Small intestine (tissue), 7 donors: ENCODE results near the gene C16orf95. TPM values are rescaled to one million over a fixed set of nuclear protein-coding genes. Genes with fewer than 3 reads are reported as not detected.

Experiments used
- DNase-seq, 2 donors: peaks; one replicate each; pipeline versions ENCODE4 v3.0.0 to v3.0.0-alpha.2; 2013
- FAIRE-seq: peaks from 2 replicates; lab custom pipeline; 2012; peaks lifted over from hg19 to GRCh38; lab: Jason Lieb, UNC
- H3K27ac ChIP-seq, 3 donors: one replicate each; pipeline ENCODE4 v1.5.1; 2013; ENCODE audit warnings: low read length in 2 of 3, mild to moderate bottlenecking in 2 of 3, control low read depth in 1 of 3, inconsistent platforms in 1 of 3, low read depth in 1 of 3, moderate library complexity in 1 of 3
- H3K27me3 ChIP-seq, 3 donors: one replicate each; pipeline ENCODE4 v1.6.1; 2013; ENCODE audit warnings: low read length in 3 of 3, inconsistent platforms in 1 of 3; ENCODE audit not compliant: control insufficient read depth in 3 of 3, insufficient read depth in 3 of 3
- H3K36me3 ChIP-seq, 3 donors: one replicate each; pipeline ENCODE4 v1.6.1; 2013; ENCODE audit warnings: low read length in 3 of 3, inconsistent platforms in 1 of 3, low read depth in 1 of 3, mild to moderate bottlenecking in 1 of 3, moderate library complexity in 1 of 3; ENCODE audit not compliant: control insufficient read depth in 3 of 3, insufficient read depth in 2 of 3
- H3K4me1 ChIP-seq, 3 donors: one replicate each; pipeline ENCODE4 v1.6.1; 2013; ENCODE audit warnings: low read length in 2 of 3, inconsistent platforms in 1 of 3, low read depth in 1 of 3, mild to moderate bottlenecking in 1 of 3, moderate library complexity in 1 of 3; ENCODE audit not compliant: control insufficient read depth in 3 of 3, insufficient read depth in 2 of 3
- H3K4me3 ChIP-seq, 3 donors: one replicate each; pipeline ENCODE4 v1.5.1; 2013; ENCODE audit warnings: low read length in 3 of 3, control low read depth in 1 of 3, inconsistent platforms in 1 of 3, low read depth in 1 of 3, mild to moderate bottlenecking in 1 of 3, moderate library complexity in 1 of 3
- H3K9me3 ChIP-seq, 2 donors: one replicate each; pipeline ENCODE4 v1.6.1; 2013; ENCODE audit warnings: low read depth in 1 of 2, low read length in 1 of 2; ENCODE audit not compliant: control insufficient read depth in 2 of 2, insufficient read depth in 1 of 2
- WGBS, 3 donors: extraction: QIAGEN DNeasy Blood & Tissue Kit; methylation state at CpG; one replicate each; pipeline ENCODE4 v1.1.7; 2013; 5-methylcytosine and 5-hydroxymethylcytosine counted together
- polyA plus RNA-seq, 4 donors: library from polyadenylated mRNA; stranded (reverse) in 3 of 4; unstranded in 1 of 4; fragments of 200-250 nt in 3 of 4; fragments of 120-200 nt in 1 of 4; gene quantifications; one replicate each; pipeline versions ENCODE4 v1.2.1 to v1.2.3, GENCODE V29; 2013
- donor health status: healthy with polysubstance abuse.
- donor health status: control.
- donor health status: control.
- donor health status: Bipolar disorder and iron deficiency.
- donor health status: healthy.

The C16orf95 gene
- polyA plus RNA-seq, 4 donors, result 2.2 to 4.8 (median 3.5) TPM

- H3K36me3 ChIP-seq, result no peaks in the 10 kb centered on the region
- no peak for DNase-seq
- H3K27ac ChIP-seq, result no peak overlapping the region
- H3K27me3 ChIP-seq, result no peaks in the 10 kb centered on the region
- peaks cover 0 to 9% of the 10 kb centered on the region in 2 donors for H3K9me3 ChIP-seq
- no peaks in the 10 kb centered on the region for H3K4me1 ChIP-seq
- WGBS, 3 donors, result 66 to 81% (median 77%) methylated on average over 7 of the region's 7 CpGs
- FAIRE-seq, result no peak
- no peak overlapping the region for H3K4me3 ChIP-seq
Observed at GRCh38 chr16:87288753-87289362, 28.3 kb downstream of the C16orf95 start.

GRCh38 chr16:87286839-87287626, 30.2 kb downstream of the C16orf95 start:
- Histone ChIP-seq H3K9me3 (peaks cover 0 to 6% of the 10 kb centered on the region in 2 donors), H3K4me3 (no peak overlapping the region), H3K27me3 (no peaks in the 10 kb centered on the region), H3K4me1 (no peaks in the 10 kb centered on the region), H3K27ac (no peak overlapping the region), H3K36me3 (no peaks in the 10 kb centered on the region)
- 75 to 89% (median 88%) methylated on average over 8 of the region's 8 CpGs for WGBS, 3 donors
- DNase-seq (no peak), FAIRE-seq (no peak)

- Histone ChIP-seq H3K4me1 (no peaks in the 10 kb centered on the region), H3K27me3 (no peaks in the 10 kb centered on the region), H3K36me3 (no peaks in the 10 kb centered on the region), H3K27ac (no peak overlapping the region), H3K4me3 (no peak overlapping the region), H3K9me3 (peaks cover 0 to 4% of the 10 kb centered on the region in 2 donors)
- FAIRE-seq (no peak), DNase-seq (no peak)
- WGBS, 3 donors, result 76 to 88% (median 86%) methylated on average over 2 of the region's 2 CpGs
Observed at GRCh38 chr16:87284183-87284582, 33.0 kb downstream of the C16orf95 start.

- Histone ChIP-seq H3K4me3 (no peak overlapping the region), H3K36me3 (no peaks in the 10 kb centered on the region), H3K27me3 (no peaks in the 10 kb centered on the region), H3K27ac (no peak overlapping the region), H3K9me3 (no peaks in the 10 kb centered on the region), H3K4me1 (no peaks in the 10 kb centered on the region)
- no peak for DNase-seq
- WGBS, 3 donors, result 66 to 73% (median 70%) methylated on average over 18 of the region's 18 CpGs
- FAIRE-seq, result no peak
Observed at GRCh38 chr16:87279094-87279658, 38.0 kb downstream of the C16orf95 start.

GRCh38 chr16:87278191-87279093, 38.8 kb downstream of the C16orf95 start:
- 48 to 56% (median 50%) methylated on average over 38 of the region's 38 CpGs for WGBS, 3 donors
- H3K9me3 ChIP-seq, result no peaks in the 10 kb centered on the region
- no peaks in the 10 kb centered on the region for H3K27me3 ChIP-seq
- FAIRE-seq (no peak), DNase-seq (peak; percentile 67 to 75)
- H3K36me3 ChIP-seq, result no peaks in the 10 kb centered on the region
- no peak overlapping the region for H3K27ac ChIP-seq
- H3K4me3 ChIP-seq, result no peak overlapping the region
- no peaks in the 10 kb centered on the region for H3K4me1 ChIP-seq

- Histone ChIP-seq H3K9me3 (no peaks in the 10 kb centered on the region), H3K27ac (no peak overlapping the region), H3K27me3 (no peaks in the 10 kb centered on the region), H3K4me3 (no peak overlapping the region), H3K36me3 (no peaks in the 10 kb centered on the region), H3K4me1 (no peaks in the 10 kb centered on the region)
- WGBS, 3 donors, result 90 to 93% (median 91%) methylated on average over 11 of the region's 11 CpGs
- FAIRE-seq (no peak), DNase-seq (no peak)
Observed at GRCh38 chr16:87276924-87277323, 40.3 kb downstream of the C16orf95 start.

- no peak overlapping the region for H3K27ac ChIP-seq
- H3K4me1 ChIP-seq, result no peaks in the 10 kb centered on the region
- no peak for FAIRE-seq
- WGBS, 3 donors, result 68 to 78% (median 74%) methylated on average over 16 of the region's 16 CpGs
- H3K9me3 ChIP-seq, result no peaks in the 10 kb centered on the region
- H3K27me3 ChIP-seq, result no peaks in the 10 kb centered on the region
- DNase-seq, result no peak
- no peak overlapping the region for H3K4me3 ChIP-seq
- no peaks in the 10 kb centered on the region for H3K36me3 ChIP-seq
Observed at GRCh38 chr16:87276091-87276701, 41.0 kb downstream of the C16orf95 start.
